Vagina (tissue), 2 donors: ENCODE measurements around the gene SPAG9. TPM values are rescaled to one million over a fixed set of nuclear protein-coding genes. Genes with fewer than 3 reads are reported as not detected.

ENCODE experiments used
- DNase-seq, 2 donors: peaks; one replicate each; pipeline ENCODE4 v3.0.0-alpha.2; 2017; ENCODE audit errors: extremely low spot score in 2 of 2
- H3K27ac ChIP-seq: fragments of 200-600 bp; sonication (generic); one replicate; pipeline ENCODE4 v1.5.1; 2019
- H3K27me3 ChIP-seq: fragments of 200-600 bp; sonication (generic); one replicate; pipeline ENCODE4 v1.5.1; 2019
- H3K36me3 ChIP-seq, 2 donors: fragments of 200-600 bp; sonication (generic); one replicate each; pipeline ENCODE4 v1.5.1; 2017 to 2019
- H3K4me1 ChIP-seq: fragments of 200-600 bp; sonication (generic); one replicate; pipeline ENCODE4 v1.5.1; 2019
- H3K4me3 ChIP-seq, 2 donors: fragments of 200-600 bp; sonication (generic); 1 replicate in 1 of 2; 2 replicates in 1 of 2; pipeline ENCODE4 v1.5.1; 2016 to 2019
- H3K9me3 ChIP-seq: fragments of 200-600 bp; sonication (generic); one replicate; pipeline ENCODE4 v1.5.1; 2019
- POLR2A ChIP-seq, 2 donors: fragments of 450-650 bp; IDR thresholded peaks; one replicate each; pipeline ENCODE4 v1.6.1; 2017; ENCODE audit warnings: antibody characterized with exemption in 2 of 2, mild to moderate bottlenecking in 2 of 2, moderate library complexity in 2 of 2
- POLR2AphosphoS5 ChIP-seq, 2 donors: sonication (generic); formaldehyde crosslinking; IDR thresholded peaks; one replicate each; pipeline ENCODE4 v1.9.0; 2017; ENCODE audit warnings: antibody characterized with exemption in 2 of 2, mild to moderate bottlenecking in 2 of 2, low read depth in 1 of 2; ENCODE audit not compliant: insufficient read depth in 1 of 2
- intact Hi-C: fragments of 100-400 bp; cut with DNase I; formaldehyde crosslinking; loops from one replicate; pipeline ENCODE4 v1.15.1; 2023
- total RNA-seq: library from RNA; depleted of rRNA; stranded (reverse); fragments of >200 nt; gene quantifications from one replicate; pipeline ENCODE4 v1.2.3, GENCODE V29; 2016
- TF ChIP-seq, protein P1 (sequence below), 3 experiments: fragments of 450-650 bp in 2 of 3; fragments of 200-600 bp in 1 of 3; sonication (generic) in 1 of 3; IDR thresholded peaks; one replicate each; pipeline ENCODE4 v1.5.1; 2017 to 2019; ENCODE audit warnings: antibody characterized with exemption in 3 of 3, mild to moderate bottlenecking in 2 of 3, moderate library complexity in 2 of 3

SPAG9 gene
- total RNA-seq, 1 donor from 2014 or later: 92.6 TPM

DNA sequence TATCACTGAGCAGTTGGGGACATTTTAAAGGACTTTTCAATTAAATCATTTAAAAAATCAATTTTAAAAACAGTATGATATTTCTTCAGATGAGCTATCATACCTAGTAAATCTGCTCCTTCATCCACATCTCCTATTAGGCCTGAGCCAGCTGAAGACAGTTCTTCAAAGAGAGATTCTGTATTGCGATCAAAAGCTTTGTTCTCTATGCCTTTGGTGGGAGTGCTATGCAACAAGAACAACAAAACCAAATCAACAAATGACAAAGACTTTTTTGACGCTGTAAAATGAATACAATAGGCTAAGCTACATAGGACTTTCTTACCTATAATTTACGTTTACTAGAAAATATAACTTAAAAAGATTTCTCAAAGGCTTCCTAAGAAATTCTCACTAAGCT lies 106.5 kb downstream of the SPAG9 start:
- Histone ChIP-seq H3K27ac (no peak overlapping the region), H3K36me3 (peaks cover 0 to 15% of the 10 kb centered on the region in 2 donors), H3K27me3 (no peaks in the 10 kb centered on the region), H3K4me1 (peaks cover 10% of the 10 kb centered on the region), H3K4me3 (no peak overlapping the region), H3K9me3 (no peaks in the 10 kb centered on the region)
- intact Hi-C loops: no loop called here
- DNase-seq: no peak
- TF ChIP-seq, protein P1, sequence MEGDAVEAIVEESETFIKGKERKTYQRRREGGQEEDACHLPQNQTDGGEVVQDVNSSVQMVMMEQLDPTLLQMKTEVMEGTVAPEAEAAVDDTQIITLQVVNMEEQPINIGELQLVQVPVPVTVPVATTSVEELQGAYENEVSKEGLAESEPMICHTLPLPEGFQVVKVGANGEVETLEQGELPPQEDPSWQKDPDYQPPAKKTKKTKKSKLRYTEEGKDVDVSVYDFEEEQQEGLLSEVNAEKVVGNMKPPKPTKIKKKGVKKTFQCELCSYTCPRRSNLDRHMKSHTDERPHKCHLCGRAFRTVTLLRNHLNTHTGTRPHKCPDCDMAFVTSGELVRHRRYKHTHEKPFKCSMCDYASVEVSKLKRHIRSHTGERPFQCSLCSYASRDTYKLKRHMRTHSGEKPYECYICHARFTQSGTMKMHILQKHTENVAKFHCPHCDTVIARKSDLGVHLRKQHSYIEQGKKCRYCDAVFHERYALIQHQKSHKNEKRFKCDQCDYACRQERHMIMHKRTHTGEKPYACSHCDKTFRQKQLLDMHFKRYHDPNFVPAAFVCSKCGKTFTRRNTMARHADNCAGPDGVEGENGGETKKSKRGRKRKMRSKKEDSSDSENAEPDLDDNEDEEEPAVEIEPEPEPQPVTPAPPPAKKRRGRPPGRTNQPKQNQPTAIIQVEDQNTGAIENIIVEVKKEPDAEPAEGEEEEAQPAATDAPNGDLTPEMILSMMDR (IDR thresholded peaks at IDR 0.05): no peak
- TF ChIP-seq POLR2A (IDR thresholded peaks at IDR 0.05): no peak
- no peak for TF ChIP-seq POLR2AphosphoS5 (IDR thresholded peaks at IDR 0.05; ENCODE audit: insufficient read depth in 1 of 2, low read depth in 1 of 2)

DNA sequence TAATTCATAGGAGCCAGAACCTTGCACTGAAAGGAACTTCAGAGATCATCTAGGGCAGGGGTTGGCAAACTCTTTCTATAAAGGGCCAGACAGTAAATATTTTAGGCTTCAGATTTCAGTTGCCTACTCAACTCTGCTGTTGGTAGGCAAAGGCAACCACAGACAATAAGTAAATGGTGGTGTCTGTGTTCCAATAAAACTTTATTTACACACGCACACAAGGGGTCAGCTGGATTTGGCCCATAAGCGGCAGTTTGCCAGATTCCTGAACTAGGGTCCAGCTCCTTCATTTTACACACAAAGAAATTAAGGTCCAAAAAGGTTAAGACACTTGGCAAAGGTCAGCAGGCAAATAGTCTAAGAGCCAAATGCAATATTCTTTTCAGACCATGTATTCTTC lies 107.3 kb downstream of the SPAG9 start:
- Histone ChIP-seq H3K36me3 (peaks cover 0 to 6% of the 10 kb centered on the region in 2 donors), H3K27me3 (no peaks in the 10 kb centered on the region), H3K27ac (no peak overlapping the region), H3K4me3 (no peak overlapping the region), H3K9me3 (no peaks in the 10 kb centered on the region), H3K4me1 (peaks cover 10% of the 10 kb centered on the region)
- intact Hi-C loops: no loop called here
- DNase-seq: no peak
- TF ChIP-seq POLR2AphosphoS5 (IDR thresholded peaks at IDR 0.05; ENCODE audit: insufficient read depth in 1 of 2, low read depth in 1 of 2) (no peak), POLR2A (IDR thresholded peaks at IDR 0.05) (no peak)
- TF ChIP-seq, protein P1 (IDR thresholded peaks at IDR 0.05): no peak

DNA sequence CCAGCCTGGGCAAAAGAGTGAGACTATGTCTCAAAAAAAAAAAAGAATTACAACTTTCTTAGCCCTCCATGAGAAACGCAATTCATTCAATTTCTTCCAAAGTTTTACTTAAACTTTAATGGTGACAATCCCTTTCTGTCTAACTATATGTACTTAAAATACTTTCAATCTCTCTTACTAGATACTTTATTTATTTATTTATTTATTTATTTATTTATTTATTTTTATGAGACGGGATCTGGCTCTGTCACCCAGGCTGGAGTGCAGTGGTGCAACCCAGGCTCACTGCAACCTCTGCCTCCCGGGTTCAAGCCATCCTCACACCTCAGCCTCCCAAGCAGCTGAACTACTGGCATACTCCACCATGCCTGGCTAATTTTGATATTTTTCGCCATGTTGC lies 108.1 kb downstream of the SPAG9 start:
- Histone ChIP-seq H3K36me3 (no peaks in the 10 kb centered on the region), H3K27me3 (no peaks in the 10 kb centered on the region), H3K4me1 (peaks cover 10% of the 10 kb centered on the region), H3K9me3 (no peaks in the 10 kb centered on the region), H3K4me3 (no peak overlapping the region), H3K27ac (no peak overlapping the region)
- intact Hi-C loops: no loop called here
- TF ChIP-seq POLR2AphosphoS5 (IDR thresholded peaks at IDR 0.05; ENCODE audit: insufficient read depth in 1 of 2, low read depth in 1 of 2) (no peak), POLR2A (IDR thresholded peaks at IDR 0.05) (no peak)
- TF ChIP-seq, protein P1 (IDR thresholded peaks at IDR 0.05): no peak
- no peak for DNase-seq

DNA sequence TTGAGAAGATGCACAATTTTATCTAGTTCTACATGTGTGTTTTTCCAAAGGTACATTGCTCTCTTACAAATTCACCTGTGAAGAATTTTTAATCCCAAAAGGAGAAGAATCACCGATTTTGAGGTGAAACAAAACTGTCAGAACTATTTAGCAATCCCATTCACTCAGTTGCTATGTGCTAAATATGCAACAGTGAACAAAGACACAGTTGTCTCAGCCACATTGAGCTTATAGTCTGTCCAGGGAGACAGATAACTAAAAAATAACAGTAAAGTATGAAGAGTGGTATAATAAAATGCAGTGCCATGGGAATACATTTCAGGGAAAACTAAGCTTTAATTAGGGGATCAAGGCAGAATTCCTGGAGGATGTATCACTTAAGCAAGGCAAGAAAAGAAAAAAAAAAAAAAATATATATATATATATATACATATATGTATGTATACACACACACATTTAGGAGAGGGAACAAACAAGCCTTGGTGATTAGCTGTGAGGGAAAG lies 110.4 kb downstream of the SPAG9 start:
- TF ChIP-seq POLR2A (IDR thresholded peaks at IDR 0.05): no peak
- TF ChIP-seq POLR2AphosphoS5 (IDR thresholded peaks at IDR 0.05; ENCODE audit: insufficient read depth in 1 of 2, low read depth in 1 of 2): no peak
- Histone ChIP-seq H3K27ac (no peak overlapping the region), H3K27me3 (no peaks in the 10 kb centered on the region), H3K4me3 (no peak overlapping the region), H3K4me1 (peaks cover 3% of the 10 kb centered on the region), H3K36me3 (peaks cover 0 to 7% of the 10 kb centered on the region in 2 donors), H3K9me3 (no peaks in the 10 kb centered on the region)
- intact Hi-C loops: no loop called here
- DNase-seq: no peak

DNA sequence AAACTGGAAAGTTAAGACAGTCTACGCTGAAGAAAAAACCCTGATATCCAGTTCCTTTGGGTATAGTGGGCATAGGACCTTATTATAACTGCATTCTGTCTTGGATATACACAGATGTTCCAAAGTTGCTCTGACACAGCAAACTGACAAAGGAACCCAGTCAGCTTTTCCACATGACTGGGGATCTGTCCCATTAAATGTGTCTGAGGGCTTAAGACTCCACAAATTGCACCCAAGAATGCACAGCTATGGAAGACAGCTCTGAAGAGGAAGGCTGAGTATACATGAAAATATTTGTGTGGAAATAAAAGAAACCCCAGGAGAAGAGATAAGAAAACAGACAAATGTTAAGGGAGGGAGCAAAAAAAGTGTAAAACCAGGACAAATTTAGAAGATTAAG lies 114.1 kb downstream of the SPAG9 start:
- H3K4me3 ChIP-seq: no peak overlapping the region
- H3K4me1 ChIP-seq: no peaks in the 10 kb centered on the region
- peaks cover 0 to 26% of the 10 kb centered on the region in 2 donors for H3K36me3 ChIP-seq
- DNase-seq: no peak
- no peaks in the 10 kb centered on the region for H3K27me3 ChIP-seq
- no peaks in the 10 kb centered on the region for H3K9me3 ChIP-seq
- H3K27ac ChIP-seq: no peak overlapping the region
- TF ChIP-seq POLR2A (IDR thresholded peaks at IDR 0.05) (no peak), POLR2AphosphoS5 (IDR thresholded peaks at IDR 0.05; ENCODE audit: insufficient read depth in 1 of 2, low read depth in 1 of 2) (no peak)
- TF ChIP-seq, protein P1 (IDR thresholded peaks at IDR 0.05): no peak
- intact Hi-C loops: no loop called here
